HG03196 (cell line): ENCODE results near the gene LLGL1.
A peak's percentile ranks its signal among the peaks of the same experiment; 100 is the strongest.

ENCODE experiments used
- ATAC-seq: cut with Tn5 transposase; IDR thresholded peaks from one replicate; pipeline ENCODE4 v1.9.1; 2021; ENCODE audit not compliant: unreplicated experiment

The LLGL1 gene

GRCh38 chr17:18225121-18225641, at the start of gene LLGL1:
Gene LLGL1, plus strand, starts transcription at chr17:18225635. Its CDS starts 48 bp downstream, at chr17:18225683.
- ATAC-seq: peak; percentile 77

- no peak for ATAC-seq
Measured at GRCh38 chr17:18176176-18176575, 49.3 kb upstream of the LLGL1 start.

DNA sequence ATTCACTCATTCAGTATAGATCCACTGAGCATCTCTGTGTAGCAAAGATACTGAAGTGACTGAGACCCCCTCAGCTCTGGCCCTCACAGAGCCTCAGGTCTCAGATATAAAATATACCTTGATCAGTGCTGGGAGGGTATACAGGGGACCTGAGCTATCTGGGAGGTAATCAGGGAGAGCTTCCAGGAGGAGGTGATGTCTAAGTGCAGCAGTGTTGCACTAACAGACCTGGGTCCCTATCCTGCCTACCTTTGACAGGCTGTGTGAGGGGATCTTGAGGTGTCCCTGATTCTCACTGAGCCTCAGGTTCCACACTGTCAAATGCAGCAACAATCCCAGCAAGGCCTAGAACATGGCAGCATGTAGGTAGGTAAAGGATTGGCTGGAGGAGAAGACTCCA, 48.3 kb upstream of the LLGL1 start:
- no peak for ATAC-seq

- ATAC-seq: no peak
Measured at GRCh38 chr17:18177722-18178121, 47.7 kb upstream of the LLGL1 start.

GRCh38 chr17:18179196-18179595, 46.2 kb upstream of the LLGL1 start:
- ATAC-seq: no peak

DNA sequence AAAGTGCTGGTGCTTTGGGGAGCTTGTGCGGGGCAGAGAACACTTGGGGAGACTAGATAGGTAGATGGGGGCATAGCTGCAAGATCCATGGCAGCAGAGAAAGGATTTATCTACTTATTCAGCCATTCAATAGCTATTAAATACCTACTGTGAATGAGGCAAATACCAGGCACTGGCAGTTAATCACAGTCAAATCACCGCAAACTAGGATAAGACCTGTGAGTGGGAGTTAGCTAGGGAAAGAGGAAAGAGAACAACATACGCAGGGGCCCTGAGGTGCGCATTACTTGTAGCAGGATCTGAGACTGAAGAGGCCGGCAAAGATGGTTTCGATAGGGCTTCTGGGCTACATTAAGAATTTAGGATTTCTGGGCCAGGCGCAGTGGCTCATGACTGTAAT, 45.6 kb upstream of the LLGL1 start:
- ATAC-seq: no peak

DNA sequence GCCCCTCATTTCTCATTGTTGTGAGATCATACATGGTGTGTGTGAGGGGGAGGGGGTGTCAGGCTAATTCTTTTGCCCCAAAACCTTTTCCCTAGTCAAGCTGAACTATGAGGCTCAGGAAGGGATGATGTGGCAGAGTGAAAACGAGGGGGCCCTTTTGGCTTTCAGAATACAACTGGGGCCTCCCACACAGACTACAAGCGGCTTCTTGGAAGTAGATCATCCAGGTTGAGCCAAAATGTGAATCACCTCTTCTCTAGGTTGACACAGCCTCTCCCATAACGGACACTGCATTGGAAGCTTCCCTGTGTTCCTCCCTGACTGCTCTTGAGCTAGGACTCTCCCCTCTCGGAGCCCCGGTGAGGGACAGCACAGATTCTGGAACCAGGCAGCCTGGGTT, 44.1 kb upstream of the LLGL1 start:
- no peak for ATAC-seq

DNA sequence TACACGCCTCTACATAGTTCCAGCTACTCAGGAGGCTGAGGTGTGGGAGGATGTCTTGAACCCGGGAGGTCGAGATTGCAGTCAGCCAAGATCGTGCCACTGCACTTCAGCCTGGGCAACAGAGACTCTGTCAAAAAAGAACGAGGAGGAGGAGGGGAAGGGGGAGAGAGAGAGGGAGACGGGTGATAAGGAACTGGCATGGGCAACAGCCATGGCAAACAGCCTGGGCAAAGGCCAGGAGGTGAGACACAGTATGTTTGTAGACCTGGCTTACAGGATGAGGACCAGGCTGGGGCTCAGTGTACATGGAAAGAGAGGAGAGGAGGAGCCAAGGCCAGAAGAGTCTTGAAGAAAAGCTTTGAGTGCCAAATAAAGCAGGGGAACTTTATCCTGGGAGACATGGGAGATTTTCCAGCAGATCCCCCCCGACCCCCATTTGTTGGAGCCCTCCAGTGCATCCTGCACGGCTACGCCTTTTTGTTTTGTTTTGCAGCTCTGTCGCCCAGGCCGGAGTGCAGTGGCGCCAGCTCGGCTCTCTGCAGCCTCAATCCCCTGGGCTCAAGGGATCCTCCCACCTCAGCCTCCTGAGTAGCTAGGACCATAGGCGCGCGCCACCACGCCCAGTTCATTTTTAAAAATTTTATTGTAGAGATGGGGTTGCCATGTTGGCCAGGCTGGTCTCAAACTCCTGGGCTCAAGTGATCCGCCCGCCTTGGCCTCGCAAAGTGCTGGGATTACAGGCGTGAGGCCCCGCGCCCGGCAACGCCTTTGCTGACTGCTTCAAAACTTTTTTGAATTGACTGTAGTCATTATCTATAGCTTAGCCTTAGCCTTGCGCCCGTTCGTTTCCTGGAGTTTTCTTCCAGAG, 43.1 kb upstream of the LLGL1 start:
- no peak for ATAC-seq

GRCh38 chr17:18182978-18183333, 42.5 kb upstream of the LLGL1 start:
- ATAC-seq: peak; percentile 33

GRCh38 chr17:18183334-18184142, 41.9 kb upstream of the LLGL1 start, which contains the start of gene ALKBH5:
Gene ALKBH5, plus strand, starts transcription at chr17:18183828. Its CDS starts 416 bp downstream, at chr17:18184244.
- ATAC-seq: peak; percentile 79

DNA sequence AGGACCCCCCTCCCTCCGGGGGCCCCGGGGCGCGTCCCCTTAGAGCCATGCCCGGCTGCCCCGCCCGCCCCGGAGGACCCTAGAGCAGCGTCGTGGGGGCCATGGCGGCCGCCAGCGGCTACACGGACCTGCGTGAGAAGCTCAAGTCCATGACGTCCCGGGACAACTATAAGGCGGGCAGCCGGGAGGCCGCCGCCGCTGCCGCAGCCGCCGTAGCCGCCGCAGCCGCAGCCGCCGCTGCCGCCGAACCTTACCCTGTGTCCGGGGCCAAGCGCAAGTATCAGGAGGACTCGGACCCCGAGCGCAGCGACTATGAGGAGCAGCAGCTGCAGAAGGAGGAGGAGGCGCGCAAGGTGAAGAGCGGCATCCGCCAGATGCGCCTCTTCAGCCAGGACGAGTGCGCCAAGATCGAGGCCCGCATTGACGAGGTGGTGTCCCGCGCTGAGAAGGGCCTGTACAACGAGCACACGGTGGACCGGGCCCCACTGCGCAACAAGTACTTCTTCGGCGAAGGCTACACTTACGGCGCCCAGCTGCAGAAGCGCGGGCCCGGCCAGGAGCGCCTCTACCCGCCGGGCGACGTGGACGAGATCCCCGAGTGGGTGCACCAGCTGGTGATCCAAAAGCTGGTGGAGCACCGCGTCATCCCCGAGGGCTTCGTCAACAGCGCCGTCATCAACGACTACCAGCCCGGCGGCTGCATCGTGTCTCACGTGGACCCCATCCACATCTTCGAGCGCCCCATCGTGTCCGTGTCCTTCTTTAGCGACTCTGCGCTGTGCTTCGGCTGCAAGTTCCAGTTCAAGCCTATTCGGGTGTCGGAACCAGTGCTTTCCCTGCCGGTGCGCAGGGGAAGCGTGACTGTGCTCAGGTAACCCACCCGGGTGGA, 41.0 kb upstream of the LLGL1 start:
- peak; percentile 2 for ATAC-seq

GRCh38 chr17:18185391-18185790, 40.0 kb upstream of the LLGL1 start:
- no peak for ATAC-seq

- no peak for ATAC-seq
Measured at GRCh38 chr17:18185832-18186626, 39.4 kb upstream of the LLGL1 start.

- ATAC-seq: no peak
Measured at GRCh38 chr17:18186627-18186982, 38.8 kb upstream of the LLGL1 start.

- no peak for ATAC-seq
Measured at GRCh38 chr17:18187226-18187625, 38.2 kb upstream of the LLGL1 start.

- ATAC-seq: no peak
Measured at GRCh38 chr17:18187821-18188761, 37.3 kb upstream of the LLGL1 start.

DNA sequence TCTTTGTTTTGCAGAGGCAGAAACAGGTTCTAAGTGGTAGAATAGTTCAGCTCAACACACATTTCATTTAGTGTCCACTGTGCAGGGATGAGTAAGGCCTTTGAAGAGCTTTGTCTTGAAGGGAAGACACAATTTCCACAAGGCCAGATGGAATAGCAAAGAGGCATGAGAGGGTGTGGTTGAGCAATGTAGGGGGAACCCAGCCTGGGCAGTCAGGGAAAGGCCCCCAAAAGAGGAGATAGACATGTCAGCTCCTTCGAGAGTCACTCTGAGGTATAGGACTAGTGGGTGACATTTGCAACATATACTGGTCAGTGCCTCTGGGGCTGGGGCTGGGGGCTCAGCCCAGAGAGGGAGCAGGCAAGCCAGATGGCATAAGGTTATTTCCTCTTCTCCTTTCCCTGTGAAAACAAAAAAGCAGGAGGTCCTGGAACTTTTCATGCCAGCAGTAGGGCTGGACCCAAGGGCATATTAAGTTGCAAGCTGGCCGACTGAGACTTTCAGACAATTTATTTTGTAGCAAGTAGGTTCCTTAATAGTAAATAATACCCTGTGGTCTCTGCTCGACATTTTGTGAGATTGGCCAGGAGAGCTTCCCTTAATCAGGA, 34.7 kb upstream of the LLGL1 start:
- no peak for ATAC-seq

- ATAC-seq: no peak
Measured at GRCh38 chr17:18191236-18191667, 34.2 kb upstream of the LLGL1 start.
